Suppressor macrophage treated with lipopolysaccharide for 4 hours (primary cell): ENCODE measurements around the gene SPDYE4.

ENCODE experiments used
- DNase-seq: peaks from one replicate; pipeline ENCODE4 v3.0.0-alpha.2; 2020

The SPDYE4 gene

GRCh38 chr17:8736796-8737195, 21.6 kb downstream of the SPDYE4 start:
- no peak for DNase-seq

- no peak for DNase-seq
Measured at GRCh38 chr17:8736362-8736761, 22.0 kb downstream of the SPDYE4 start.

- no peak for DNase-seq
Measured at GRCh38 chr17:8735336-8735939, 22.9 kb downstream of the SPDYE4 start.

GRCh38 chr17:8734876-8735275, 23.5 kb downstream of the SPDYE4 start:
- no peak for DNase-seq

- no peak for DNase-seq
Measured at GRCh38 chr17:8732406-8733085, 25.8 kb downstream of the SPDYE4 start.

GRCh38 chr17:8729860-8730259, 28.5 kb downstream of the SPDYE4 start:
- no peak for DNase-seq

GRCh38 chr17:8729421-8729820, 28.9 kb downstream of the SPDYE4 start:
- DNase-seq, result no peak

- DNase-seq, result no peak
Measured at GRCh38 chr17:8728971-8729370, 29.4 kb downstream of the SPDYE4 start.

- DNase-seq, result no peak
Measured at GRCh38 chr17:8728251-8728938, 30.0 kb downstream of the SPDYE4 start.

GRCh38 chr17:8726941-8727555, 31.3 kb downstream of the SPDYE4 start:
- DNase-seq, result peak; percentile 19

GRCh38 chr17:8725881-8726876, 32.2 kb downstream of the SPDYE4 start:
- DNase-seq, result peak; percentile 3

- no peak for DNase-seq
Measured at GRCh38 chr17:8724451-8724850, 33.9 kb downstream of the SPDYE4 start.

- no peak for DNase-seq
Measured at GRCh38 chr17:8720596-8720995, 37.8 kb downstream of the SPDYE4 start.

GRCh38 chr17:8719291-8720246, 38.8 kb downstream of the SPDYE4 start:
- DNase-seq, result no peak

- no peak for DNase-seq
Measured at GRCh38 chr17:8718001-8718563, 40.3 kb downstream of the SPDYE4 start.

GRCh38 chr17:8713878-8714277, 44.5 kb downstream of the SPDYE4 start:
- DNase-seq, result no peak

- no peak for DNase-seq
Measured at GRCh38 chr17:8713315-8713714, 45.0 kb downstream of the SPDYE4 start.

GRCh38 chr17:8712698-8713097, 45.6 kb downstream of the SPDYE4 start:
- DNase-seq, result no peak

- no peak for DNase-seq
Measured at GRCh38 chr17:8711291-8711690, 47.1 kb downstream of the SPDYE4 start.

GRCh38 chr17:8710813-8711212, 47.5 kb downstream of the SPDYE4 start:
- no peak for DNase-seq

GRCh38 chr17:8709006-8709405, 49.3 kb downstream of the SPDYE4 start:
- DNase-seq, result no peak
